Smooth muscle cell (in vitro differentiated cells): ENCODE measurements around the gene EEF2K. TPM values are rescaled to one million over a fixed set of nuclear protein-coding genes. Genes with fewer than 3 reads are reported as not detected.

Experiments
- DNase-seq: peaks from one replicate; lab custom pipeline; 2025; ENCODE audit not compliant: unreplicated experiment; lab: John Stamatoyannopoulos, UW
- H2AFZ ChIP-seq: fragments of 200-600 bp; sonication (generic); 2 replicates; pipeline ENCODE4 v1.6.0; 2016; ENCODE audit warnings: antibody characterized with exemption, low read depth, mild to moderate bottlenecking
- H3F3A ChIP-seq: fragments of 200-600 bp; sonication (generic); 2 replicates; pipeline ENCODE4 v1.6.0; 2017; ENCODE audit warnings: antibody characterized with exemption, low read depth
- H3K27ac ChIP-seq: fragments of 200-600 bp; sonication (generic); 2 replicates; pipeline ENCODE4 v1.5.1; 2016; ENCODE audit warnings: low read depth, mild to moderate bottlenecking
- H3K27me3 ChIP-seq: fragments of 200-600 bp; sonication (generic); 2 replicates; pipeline ENCODE4 v1.6.1; 2016; ENCODE audit warnings: low read depth, mild to moderate bottlenecking
- H3K36me3 ChIP-seq: fragments of 200-600 bp; sonication (generic); 2 replicates; pipeline ENCODE4 v1.5.1; 2016; ENCODE audit warnings: low read depth
- H3K4me1 ChIP-seq: fragments of 200-600 bp; sonication (generic); 2 replicates; pipeline ENCODE4 v1.5.1; 2016; ENCODE audit warnings: low read depth
- H3K4me2 ChIP-seq: fragments of 200-600 bp; sonication (generic); 2 replicates; pipeline ENCODE4 v1.6.0; 2016; ENCODE audit warnings: mild to moderate bottlenecking
- H3K4me3 ChIP-seq: fragments of 200-600 bp; sonication (generic); 2 replicates; pipeline ENCODE4 v1.5.1; 2016; ENCODE audit warnings: mild to moderate bottlenecking
- H3K79me2 ChIP-seq: fragments of 200-600 bp; sonication (generic); 2 replicates; pipeline ENCODE4 v1.6.0; 2016; ENCODE audit warnings: low read depth, mild to moderate bottlenecking
- H3K9ac ChIP-seq: fragments of 200-600 bp; sonication (generic); 2 replicates; pipeline ENCODE4 v1.6.0; 2016; ENCODE audit warnings: low read depth
- H3K9me3 ChIP-seq: fragments of 200-600 bp; sonication (generic); replicated peaks from 2 replicates; pipeline ENCODE4 v1.5.1; 2016; ENCODE audit warnings: low read depth
- H4K20me1 ChIP-seq: fragments of 200-600 bp; sonication (generic); 2 replicates; pipeline ENCODE4 v1.6.0; 2016; ENCODE audit warnings: low read depth
- CTCF ChIP-seq: fragments of 200-600 bp; sonication (generic); IDR thresholded peaks from 2 replicates; pipeline ENCODE4 v1.5.1; 2017; ENCODE audit warnings: borderline replicate concordance, mild to moderate bottlenecking, antibody characterized with exemption; ENCODE audit not compliant: insufficient read depth, poor library complexity, severe bottlenecking
- WGBS: methylation state at CpG from one replicate; pipeline ENCODE4 v1.1.7; 2016; ENCODE audit warnings: low lambda C conversion rate; 5-methylcytosine and 5-hydroxymethylcytosine counted together
- polyA plus RNA-seq: library from polyadenylated mRNA; unstranded; fragments of >200 nt; fragmentation: Nextera tagmentation; extraction: Ambion mirVana; gene quantifications from 2 replicates; pipeline ENCODE4 v1.2.1, GENCODE V29; 2016
- total RNA-seq: library from RNA; depleted of rRNA; stranded (reverse); fragments of >200 nt; gene quantifications from 2 replicates; pipeline ENCODE4 v1.2.3, GENCODE V29; 2014

Gene EEF2K
- total and polyA plus RNA-seq, 2 experiments from 2014 or later, result 8.7 to 12.8 TPM

GRCh38 chr16:22324787-22325597 is 118.9 kb downstream of the EEF2K start:
- H3K27me3 ChIP-seq, result no peaks in the 10 kb centered on the region
- H3K27ac ChIP-seq, result no peak overlapping the region
- H4K20me1 ChIP-seq, result peaks cover 28% of the 10 kb centered on the region
- H3K79me2 ChIP-seq, result no peaks in the 10 kb centered on the region
- no peak overlapping the region for H3K9ac ChIP-seq
- H2AFZ ChIP-seq, result no peak overlapping the region
- H3K36me3 ChIP-seq, result no peaks in the 10 kb centered on the region
- no peak for TF ChIP-seq CTCF
- no peak overlapping the region for H3K4me3 ChIP-seq
- no peaks in the 10 kb centered on the region for H3K9me3 ChIP-seq
- 97% methylated on average over 18 of the region's 19 CpGs for WGBS
- H3K4me1 ChIP-seq, result no peaks in the 10 kb centered on the region
- no peak overlapping the region for H3K4me2 ChIP-seq
- DNase-seq, result no peak
- H3F3A ChIP-seq, result peaks cover 5% of the 10 kb centered on the region

GRCh38 chr16:22325598-22326368 is 119.7 kb downstream of the EEF2K start:
- no peaks in the 10 kb centered on the region for H3K9me3 ChIP-seq
- H3K79me2 ChIP-seq, result no peaks in the 10 kb centered on the region
- 95% methylated on average over 28 of the region's 46 CpGs for WGBS
- no peak for DNase-seq
- H3K9ac ChIP-seq, result no peak overlapping the region
- no peak overlapping the region for H2AFZ ChIP-seq
- no peak for TF ChIP-seq CTCF
- H3F3A ChIP-seq, result peaks cover 5% of the 10 kb centered on the region
- H3K4me1 ChIP-seq, result no peaks in the 10 kb centered on the region
- H4K20me1 ChIP-seq, result peaks cover 25% of the 10 kb centered on the region
- no peaks in the 10 kb centered on the region for H3K36me3 ChIP-seq
- H3K4me2 ChIP-seq, result no peak overlapping the region
- H3K4me3 ChIP-seq, result no peak overlapping the region
- no peak overlapping the region for H3K27ac ChIP-seq
- no peaks in the 10 kb centered on the region for H3K27me3 ChIP-seq

- no peaks in the 10 kb centered on the region for H3K36me3 ChIP-seq
- H3K27ac ChIP-seq, result no peak overlapping the region
- H4K20me1 ChIP-seq, result peaks cover 20% of the 10 kb centered on the region
- no peaks in the 10 kb centered on the region for H3K4me1 ChIP-seq
- no peak overlapping the region for H3K9ac ChIP-seq
- no peaks in the 10 kb centered on the region for H3K27me3 ChIP-seq
- H3K9me3 ChIP-seq, result no peaks in the 10 kb centered on the region
- no peak for TF ChIP-seq CTCF
- peaks cover 5% of the 10 kb centered on the region for H3F3A ChIP-seq
- H3K4me3 ChIP-seq, result no peak overlapping the region
- WGBS, result 93% methylated on average over 4 of the region's 4 CpGs
- H3K4me2 ChIP-seq, result no peak overlapping the region
- no peaks in the 10 kb centered on the region for H3K79me2 ChIP-seq
- DNase-seq, result no peak
- H2AFZ ChIP-seq, result no peak overlapping the region
Observed at GRCh38 chr16:22326369-22326652, 120.2 kb downstream of the EEF2K start.
